ENCODE results near the gene FBXO38. TPM values are rescaled to one million over a fixed set of nuclear protein-coding genes. Genes with fewer than 3 reads are reported as not detected.

The FBXO38 gene
- total and polyA plus RNA-seq, 2 of the 13 experiments (the other 11 are each of a cell fraction or from before 2014, with no cell fraction given) = 24.8 to 35.9 TPM

- TF ChIP-seq ZNF552 (CRISPR knock-in tag; IDR thresholded peaks at IDR 0.05; ENCODE audit: borderline replicate concordance) (no peak), MZF1 (CRISPR knock-in tag; IDR thresholded peaks at IDR 0.05; ENCODE audit: borderline replicate concordance) (no peak)
Observed at GRCh38 chr5:148378670-148379069, 5.1 kb upstream of the FBXO38 start (continued).

- Histone ChIP-seq H3K27ac (ENCODE audit: extremely low read length, insufficient read depth, low read length) (no peak overlapping the region), H3K4me3 (replicated peaks in 1 of 3; ENCODE audit: insufficient read depth in 1 of 3, low read depth in 2 of 3, low read length in 3 of 3) (no peak overlapping the region), H2AFZ (ENCODE audit: low read length) (no peak overlapping the region), H3K4me1 (ENCODE audit: insufficient read depth, low read length) (peaks cover 17% of the 10 kb centered on the region), H3K36me3 (replicated peaks in 1 of 2; ENCODE audit: control insufficient read depth in 1 of 2, insufficient read depth in 2 of 2, low read length in 2 of 2) (no peaks in the 10 kb centered on the region), H3K9ac (ENCODE audit: insufficient read depth, low read depth, low read length) (no peak overlapping the region), H3K9me3 (ENCODE audit: low read length) (no peaks in the 10 kb centered on the region), H3K4me2 (ENCODE audit: low read depth, low read length) (no peak overlapping the region), H3K79me2 (ENCODE audit: insufficient read depth, low read length) (peaks cover 4% of the 10 kb centered on the region), H3K27me3 (ENCODE audit: control insufficient read depth in 1 of 2, insufficient read depth in 2 of 2, low read length in 2 of 2) (no peaks in the 10 kb centered on the region), H4K20me1 (ENCODE audit: insufficient read depth, low read length) (no peaks in the 10 kb centered on the region)
- intact Hi-C loops (cut with micrococcal nuclease; ENCODE audit: unreplicated experiment) = no loop called here
- CTCF ChIA-PET (ENCODE audit: low intra/inter-chr PET ratio, low total read pairs) = no interaction called here
- FAIRE-seq (no peak), ATAC-seq (no peak), DNase-seq (ENCODE audit: low spot score) (no peak)
- POLR2A ChIA-PET = no interaction called here
- in situ Hi-C loops (cut with HindIII; ENCODE audit: extremely low pct_ligation_motif_present, low pct_unique_long_range_greater_than_20kb) = loop anchor here (10.0 kb wide), 2 partner anchors 205 to 425 kb away; no protein-coding TSS in a partner anchor
- BruUV-seq (replicated peaks) = no TSS peak
- TF ChIP-seq ZNF264 (CRISPR knock-in tag; IDR thresholded peaks at IDR 0.05) (no peak), AKNA (CRISPR knock-in tag; IDR thresholded peaks at IDR 0.05; ENCODE audit: borderline replicate concordance) (no peak), ZNF770 (CRISPR knock-in tag; IDR thresholded peaks at IDR 0.05) (no peak), ZNF281 (CRISPR knock-in tag; IDR thresholded peaks at IDR 0.05; ENCODE audit: borderline replicate concordance) (no peak), ATM (IDR thresholded peaks at IDR 0.05; ENCODE audit: borderline replicate concordance) (no peak), STAG1 (CRISPR knock-in tag; IDR thresholded peaks at IDR 0.05) (no peak), FOXC1 (CRISPR knock-in tag; IDR thresholded peaks at IDR 0.05; ENCODE audit: borderline replicate concordance) (no peak), SAP130 (CRISPR knock-in tag; IDR thresholded peaks at IDR 0.05; ENCODE audit: low read depth) (no peak), MXI1 (IDR thresholded peaks at IDR 0.05; ENCODE audit: borderline replicate concordance, low read depth, low read length) (no peak), ZNF773 (CRISPR knock-in tag; IDR thresholded peaks at IDR 0.05; ENCODE audit: borderline replicate concordance) (no peak)
Observed at GRCh38 chr5:148379340-148379739, 4.4 kb upstream of the FBXO38 start.

Measured in HepG2 (cell line).